Measurements from ENCODE around the gene LPIN1.

- no peak for TF ChIP-seq CTCF (IDR thresholded peaks at IDR 0.05)
- TF ChIP-seq POLR2A (IDR thresholded peaks at IDR 0.05), result no peak
Observed at GRCh38 chr2:11796190-11797171, 50.0 kb downstream of the LPIN1 start.
